ENCODE data around the gene LHX8. TPM values are rescaled to one million over a fixed set of nuclear protein-coding genes. Genes with fewer than 3 reads are reported as not detected.

Gene LHX8
- polyA plus RNA-seq, 1 of the 3 experiments (the other 2 are of a cell fraction), result 0.30 TPM

- no peaks in the 10 kb centered on the region for H4K20me1 ChIP-seq (ENCODE audit: insufficient read depth)
- H3K4me3 ChIP-seq (ENCODE audit: low read depth in 2 of 2, low read length in 1 of 2), result no peak overlapping the region
- no peak overlapping the region for H2AFZ ChIP-seq (ENCODE audit: low read depth)
- no peaks in the 10 kb centered on the region; the same call in 1 of the 2 replicates for H3K9me2 ChIP-seq
- H3K9ac ChIP-seq, result no peak overlapping the region
- no peaks in the 10 kb centered on the region for H3F3A ChIP-seq (replicated peaks; ENCODE audit: insufficient read depth)
- WGBS (ENCODE audit: low lambda C conversion rate), result 14% methylated on average over 1 of the region's 1 CpG
- no peaks in the 10 kb centered on the region; a peak in 1 of 4 replicates for H3K4me1 ChIP-seq (ENCODE audit: control insufficient read depth in 1 of 2, insufficient read depth in 2 of 2, low read depth in 1 of 2, low read length in 1 of 2)
- H3K27ac ChIP-seq (ENCODE audit: low read depth in 2 of 2, low read length in 1 of 2), result no peak overlapping the region
- no peak for DNase-seq
- no peaks in the 10 kb centered on the region for H3K9me3 ChIP-seq
- no peak for TF ChIP-seq PBX3 (IDR thresholded peaks at IDR 0.05)
- TF ChIP-seq, protein P1, sequence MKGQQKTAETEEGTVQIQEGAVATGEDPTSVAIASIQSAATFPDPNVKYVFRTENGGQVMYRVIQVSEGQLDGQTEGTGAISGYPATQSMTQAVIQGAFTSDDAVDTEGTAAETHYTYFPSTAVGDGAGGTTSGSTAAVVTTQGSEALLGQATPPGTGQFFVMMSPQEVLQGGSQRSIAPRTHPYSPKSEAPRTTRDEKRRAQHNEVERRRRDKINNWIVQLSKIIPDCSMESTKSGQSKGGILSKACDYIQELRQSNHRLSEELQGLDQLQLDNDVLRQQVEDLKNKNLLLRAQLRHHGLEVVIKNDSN (IDR thresholded peaks at IDR 0.05; ENCODE audit: borderline replicate concordance, low read depth), result no peak
- POLR2A ChIA-PET, result no interaction called here
- H3K79me2 ChIP-seq (ENCODE audit: insufficient read depth), result no peaks in the 10 kb centered on the region
- H3K27me3 ChIP-seq (ENCODE audit: insufficient read depth), result no peaks in the 10 kb centered on the region; the same call in 1 of the 2 replicates
- CTCF ChIA-PET, result interaction anchor here (0.7 to 1.9 kb wide), 2 partner anchors 423 to 426 kb away, joined by 3 to 12 read pairs; no protein-coding TSS in a partner anchor
- no peak overlapping the region for H3K4me2 ChIP-seq
- no peaks in the 10 kb centered on the region for H3K36me3 ChIP-seq (replicated peaks in 1 of 2; ENCODE audit: control insufficient read depth in 1 of 2, insufficient read depth in 2 of 2, low read length in 1 of 2)
Observed at GRCh38 chr1:75198163-75198562, 64.0 kb downstream of the LHX8 start.

DNA sequence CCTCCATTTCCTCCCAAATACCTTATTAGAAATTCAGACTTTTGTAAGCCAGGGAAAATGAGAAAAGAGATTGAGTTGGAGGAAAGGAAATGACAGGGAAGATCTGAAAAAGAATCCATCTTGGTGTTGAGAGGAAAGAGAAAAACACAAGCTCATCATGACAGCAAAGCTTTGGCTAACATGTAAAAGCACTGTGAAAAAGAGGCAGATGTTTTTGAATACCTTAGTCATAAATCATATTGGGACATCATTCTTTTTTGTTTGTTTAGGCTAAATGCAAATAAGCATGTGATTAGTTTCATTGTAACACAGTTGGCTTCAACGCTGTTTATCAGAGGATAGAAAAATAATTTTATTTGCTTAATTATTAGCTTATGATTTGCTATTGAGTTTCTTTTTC lies 64.6 kb downstream of the LHX8 start:
- ChIA-PET CTCF (interaction anchor here (1.9 kb wide), 1 partner anchor 427 kb away, joined by 12 read pairs; no protein-coding TSS in a partner anchor), POLR2A (no interaction called here)
- H3K79me2 ChIP-seq (ENCODE audit: insufficient read depth), result no peaks in the 10 kb centered on the region
- DNase-seq, result no peak
- H3K9me3 ChIP-seq, result no peaks in the 10 kb centered on the region
- H3K4me1 ChIP-seq (ENCODE audit: control insufficient read depth in 1 of 2, insufficient read depth in 2 of 2, low read depth in 1 of 2, low read length in 1 of 2), result no peaks in the 10 kb centered on the region; a peak in 1 of 4 replicates
- no peak overlapping the region for H3K4me2 ChIP-seq
- H3K36me3 ChIP-seq (replicated peaks in 1 of 2; ENCODE audit: control insufficient read depth in 1 of 2, insufficient read depth in 2 of 2, low read length in 1 of 2), result no peaks in the 10 kb centered on the region
- no peak overlapping the region for H3K9ac ChIP-seq
- no peak overlapping the region for H2AFZ ChIP-seq (ENCODE audit: low read depth)
- no peaks in the 10 kb centered on the region for H4K20me1 ChIP-seq (ENCODE audit: insufficient read depth)
- no peak overlapping the region for H3K27ac ChIP-seq (ENCODE audit: low read depth in 2 of 2, low read length in 1 of 2)
- no peaks in the 10 kb centered on the region for H3F3A ChIP-seq (replicated peaks; ENCODE audit: insufficient read depth)
- no peaks in the 10 kb centered on the region; the same call in 1 of the 2 replicates for H3K9me2 ChIP-seq
- no peak overlapping the region for H3K4me3 ChIP-seq (ENCODE audit: low read depth in 2 of 2, low read length in 1 of 2)
- no peaks in the 10 kb centered on the region; the same call in 1 of the 2 replicates for H3K27me3 ChIP-seq (ENCODE audit: insufficient read depth)
- 69% methylated on average over 1 of the region's 1 CpG for WGBS (ENCODE audit: low lambda C conversion rate)
- TF ChIP-seq RAD21 (IDR thresholded peaks at IDR 0.05; ENCODE audit: low read length) (no peak), NFIC (IDR thresholded peaks at IDR 0.05; ENCODE audit: borderline replicate concordance) (no peak), EP300 (IDR thresholded peaks at IDR 0.05; ENCODE audit: borderline replicate concordance in 1 of 2, low read depth in 1 of 2, low read length in 1 of 2) (no peak), FOSL2 (IDR thresholded peaks at IDR 0.05; ENCODE audit: borderline replicate concordance, low read depth) (no peak), RFX5 (IDR thresholded peaks at IDR 0.05; ENCODE audit: low read length) (no peak), TEAD4 (IDR thresholded peaks at IDR 0.05; ENCODE audit: borderline replicate concordance, insufficient read depth) (no peak), CHD2 (IDR thresholded peaks at IDR 0.05; ENCODE audit: low read length, partially characterized antibody) (no peak), POLR2AphosphoS5 (IDR thresholded peaks at IDR 0.05; ENCODE audit: low read depth, low read length) (no peak)
- TF ChIP-seq, protein P2, sequence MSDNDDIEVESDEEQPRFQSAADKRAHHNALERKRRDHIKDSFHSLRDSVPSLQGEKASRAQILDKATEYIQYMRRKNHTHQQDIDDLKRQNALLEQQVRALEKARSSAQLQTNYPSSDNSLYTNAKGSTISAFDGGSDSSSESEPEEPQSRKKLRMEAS (IDR thresholded peaks at IDR 0.05; ENCODE audit: low read depth), result no peak
